Measurements from ENCODE around the gene IL18.

- no peak for TF ChIP-seq EZH2 (IDR thresholded peaks at IDR 0.05; ENCODE audit: borderline replicate concordance, insufficient read depth, low read depth, low read length, poor library complexity, severe bottlenecking)
- TF ChIP-seq CTCF (IDR thresholded peaks at IDR 0.05) = peak; percentile 83
Measured at GRCh38 chr11:112113539-112114457, 50.1 kb downstream of the IL18 start.
